Activated naive CD4-positive, alpha-beta T cell treated with anti-CD3 and anti-CD28 coated beads, Interleukin-2, amount 10 ng/mL, durations not matched to agents 7 days and 5 days (primary cell): Measurements from ENCODE around the gene SSBP3.

Experiments used
- CTCF ChIA-PET: fragments of 350-600 bp; sonication (Branson Sonifier 250); formaldehyde crosslinking; loops from one replicate; lab custom pipeline; 2021; ENCODE audit warnings: antibody characterized with exemption; lab: Charles Lee
- DNase-seq: peaks from one replicate; pipeline ENCODE4 v3.0.0-alpha.2; 2020
- H3K27ac Mint-ChIP-seq: one replicate; pipeline ENCODE4 v1.8.0; 2021; ENCODE audit warnings: mild to moderate bottlenecking, moderate library complexity, mixed read lengths
- H3K27me3 Mint-ChIP-seq: one replicate; pipeline ENCODE4 v1.8.0; 2021; ENCODE audit warnings: mild to moderate bottlenecking, mixed read lengths
- H3K36me3 Mint-ChIP-seq: one replicate; pipeline ENCODE4 v1.8.0; 2021; ENCODE audit warnings: mixed read lengths
- H3K4me1 Mint-ChIP-seq: one replicate; pipeline ENCODE4 v1.8.0; 2021; ENCODE audit warnings: mixed read lengths
- H3K4me3 Mint-ChIP-seq: one replicate; pipeline ENCODE4 v1.8.0; 2021; ENCODE audit warnings: mild to moderate bottlenecking, moderate library complexity, mixed read lengths
- H3K9me3 Mint-ChIP-seq: one replicate; pipeline ENCODE4 v1.8.0; 2021; ENCODE audit warnings: mixed read lengths

The SSBP3 gene

DNA sequence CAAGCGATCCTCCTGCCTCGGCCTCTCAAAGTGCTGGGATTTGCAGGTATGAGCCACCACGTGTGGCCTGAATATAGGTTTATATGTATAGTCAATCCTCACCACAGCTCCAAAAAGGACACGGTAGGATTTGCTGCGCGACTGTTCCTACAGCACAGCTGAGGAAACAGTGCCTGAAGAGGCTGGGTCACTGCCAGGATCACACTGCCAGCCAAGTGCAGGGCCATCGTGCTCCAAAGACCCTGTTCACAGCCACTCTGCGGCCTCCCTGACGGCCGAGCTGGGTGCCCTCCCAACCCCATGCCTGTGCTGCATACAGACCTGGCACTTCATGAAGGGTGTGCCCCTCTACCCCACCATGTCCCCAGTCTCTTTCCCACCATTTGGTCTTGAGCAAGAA, 134.9 kb downstream of the SSBP3 start:
- peaks cover 20% of the 10 kb centered on the region for H3K4me1 Mint-ChIP-seq
- H3K4me3 Mint-ChIP-seq, result no peak overlapping the region
- no peak overlapping the region for H3K27ac Mint-ChIP-seq
- peaks cover 3% of the 10 kb centered on the region for H3K36me3 Mint-ChIP-seq
- H3K9me3 Mint-ChIP-seq, result no peaks in the 10 kb centered on the region
- no peaks in the 10 kb centered on the region for H3K27me3 Mint-ChIP-seq
- no peak for DNase-seq
- CTCF ChIA-PET, result interaction anchor here (1.0 kb wide), 1 partner anchor 142 kb away, joined by 3 read pairs; no protein-coding TSS in a partner anchor

DNA sequence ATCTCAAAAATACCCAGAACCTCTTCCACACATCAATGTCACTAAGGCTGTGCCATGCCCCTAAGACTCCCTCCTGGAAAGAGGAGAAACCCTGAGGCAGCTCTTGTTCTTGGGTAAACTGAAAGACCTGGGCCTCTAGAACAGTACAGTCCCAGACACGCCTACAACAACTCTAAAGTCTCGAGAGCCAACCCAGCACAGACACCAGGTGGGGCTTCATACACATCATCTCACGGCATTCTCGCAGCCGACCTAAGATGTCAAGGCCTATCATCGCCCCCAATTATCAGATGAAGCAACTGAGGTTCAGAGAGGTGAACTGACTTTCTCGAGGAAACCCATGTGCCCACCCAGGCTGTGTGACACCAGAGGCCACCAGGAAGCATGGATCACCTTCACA, 135.7 kb downstream of the SSBP3 start:
- Mint-ChIP-seq H3K4me3 (no peak overlapping the region), H3K9me3 (no peaks in the 10 kb centered on the region), H3K27ac (peak overlapping the region; percentile 29), H3K36me3 (peaks cover 3% of the 10 kb centered on the region), H3K4me1 (peaks cover 14% of the 10 kb centered on the region), H3K27me3 (no peaks in the 10 kb centered on the region)
- no peak for DNase-seq
- CTCF ChIA-PET, result interaction anchor here (1.0 kb wide), 1 partner anchor 143 kb away, joined by 3 read pairs; no protein-coding TSS in a partner anchor

DNA sequence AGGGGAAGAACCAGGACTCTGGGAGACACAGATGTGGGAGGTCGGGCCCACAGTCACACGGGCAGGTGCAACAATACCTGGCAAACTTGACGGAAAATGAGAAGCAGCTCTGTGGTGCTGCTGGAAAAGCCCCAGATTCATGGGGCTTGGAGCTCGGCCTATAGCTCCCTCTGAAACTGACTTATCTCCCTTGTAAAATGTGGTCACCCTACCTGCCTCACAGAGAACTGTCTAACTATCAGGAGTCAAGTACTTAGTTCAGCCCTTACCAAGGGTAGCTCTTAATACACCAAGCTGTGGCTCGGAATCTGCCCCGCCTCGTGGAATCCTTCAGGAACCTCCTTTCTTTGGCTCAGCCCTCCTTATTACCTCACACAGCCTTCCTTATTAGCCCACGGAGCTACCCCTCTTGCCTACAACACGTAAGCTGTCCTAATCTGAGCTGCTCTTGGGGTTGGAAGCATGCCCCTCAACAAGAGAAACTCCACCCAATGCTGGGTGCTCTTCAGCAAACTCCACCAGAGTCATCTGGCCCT, 137.4 kb downstream of the SSBP3 start:
- no peaks in the 10 kb centered on the region for H3K27me3 Mint-ChIP-seq
- no peak overlapping the region for H3K4me3 Mint-ChIP-seq
- DNase-seq, result no peak
- peaks cover 18% of the 10 kb centered on the region for H3K4me1 Mint-ChIP-seq
- H3K27ac Mint-ChIP-seq, result no peak overlapping the region
- H3K36me3 Mint-ChIP-seq, result peaks cover 6% of the 10 kb centered on the region
- H3K9me3 Mint-ChIP-seq, result no peaks in the 10 kb centered on the region
- CTCF ChIA-PET, result interaction anchor here (1.3 kb wide), 1 partner anchor 221 kb away, joined by 4 read pairs; no protein-coding TSS in a partner anchor

DNA sequence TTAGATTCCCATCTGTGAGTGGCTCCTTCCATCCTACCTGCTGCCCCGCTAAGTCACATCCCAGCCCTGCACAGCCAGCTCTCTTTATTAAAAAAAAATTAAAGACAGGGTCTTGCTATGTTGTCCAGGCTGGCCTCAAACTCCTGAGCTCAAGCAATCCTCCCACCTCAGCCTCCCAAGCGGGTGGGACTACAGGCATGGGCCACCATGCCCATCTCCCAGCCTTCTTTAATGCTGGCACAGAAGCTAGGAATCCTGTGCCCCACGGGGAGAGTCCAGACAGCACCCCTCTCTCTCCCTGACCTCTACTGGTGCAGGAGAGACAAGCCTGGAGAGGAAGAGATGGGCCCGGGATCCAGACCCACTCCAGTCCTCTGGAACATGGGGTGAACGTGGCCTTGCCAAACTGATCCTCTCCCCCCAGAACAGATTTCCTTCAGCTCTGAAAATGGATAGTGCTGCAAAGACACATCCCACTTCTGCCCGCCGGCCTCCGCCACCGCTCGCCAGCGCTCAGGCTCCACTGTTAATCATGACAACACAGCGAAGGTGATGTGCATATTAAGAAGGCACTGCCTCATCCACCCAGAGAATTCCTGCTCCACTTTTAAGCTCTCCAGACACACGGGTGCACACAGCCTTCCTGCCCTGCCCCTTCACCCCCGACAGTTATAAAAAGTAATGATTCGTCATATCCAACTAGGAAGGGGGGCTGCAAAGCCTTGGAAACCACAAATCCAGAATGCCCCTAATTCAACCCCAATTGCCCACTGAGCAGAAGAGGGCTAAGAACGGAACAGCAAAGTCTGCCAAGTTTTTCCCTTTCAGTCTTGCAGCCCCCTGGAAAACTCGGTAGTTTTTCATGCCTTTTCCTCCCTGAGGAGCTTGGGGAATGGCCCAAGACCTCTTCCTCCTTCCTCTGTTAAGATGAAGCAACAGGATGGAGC, 138.1 kb downstream of the SSBP3 start:
- no peak for DNase-seq
- no peaks in the 10 kb centered on the region for H3K9me3 Mint-ChIP-seq
- H3K27ac Mint-ChIP-seq, result no peak overlapping the region
- peaks cover 10% of the 10 kb centered on the region for H3K36me3 Mint-ChIP-seq
- no peaks in the 10 kb centered on the region for H3K27me3 Mint-ChIP-seq
- no peak overlapping the region for H3K4me3 Mint-ChIP-seq
- CTCF ChIA-PET, result interaction anchor here (1.3 kb wide), 1 partner anchor 221 kb away, joined by 4 read pairs; no protein-coding TSS in a partner anchor
- peaks cover 23% of the 10 kb centered on the region for H3K4me1 Mint-ChIP-seq

DNA sequence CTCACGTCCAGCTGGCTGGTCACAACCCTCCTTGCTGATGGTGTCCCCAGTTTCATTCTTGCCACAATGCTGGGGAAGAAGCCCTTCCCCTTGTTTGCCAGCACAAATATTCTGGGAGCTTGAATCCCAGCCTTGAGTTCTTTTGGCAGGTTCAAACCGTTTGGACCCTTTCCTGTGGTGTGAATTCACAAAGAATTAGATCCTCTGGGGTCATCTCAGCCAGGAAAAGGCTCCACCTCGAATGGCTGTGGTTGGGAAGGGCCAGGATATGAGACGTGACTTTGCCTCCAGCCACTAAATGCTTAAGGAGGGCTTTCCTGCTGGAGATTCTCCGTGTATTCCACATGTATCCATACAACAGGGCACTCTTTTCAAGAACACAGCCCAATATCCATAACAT, 139.3 kb downstream of the SSBP3 start:
- no peak overlapping the region for H3K4me3 Mint-ChIP-seq
- CTCF ChIA-PET, result no interaction called here
- peaks cover 26% of the 10 kb centered on the region for H3K4me1 Mint-ChIP-seq
- no peaks in the 10 kb centered on the region for H3K9me3 Mint-ChIP-seq
- H3K36me3 Mint-ChIP-seq, result peaks cover 10% of the 10 kb centered on the region
- no peaks in the 10 kb centered on the region for H3K27me3 Mint-ChIP-seq
- DNase-seq, result no peak
- H3K27ac Mint-ChIP-seq, result no peak overlapping the region

DNA sequence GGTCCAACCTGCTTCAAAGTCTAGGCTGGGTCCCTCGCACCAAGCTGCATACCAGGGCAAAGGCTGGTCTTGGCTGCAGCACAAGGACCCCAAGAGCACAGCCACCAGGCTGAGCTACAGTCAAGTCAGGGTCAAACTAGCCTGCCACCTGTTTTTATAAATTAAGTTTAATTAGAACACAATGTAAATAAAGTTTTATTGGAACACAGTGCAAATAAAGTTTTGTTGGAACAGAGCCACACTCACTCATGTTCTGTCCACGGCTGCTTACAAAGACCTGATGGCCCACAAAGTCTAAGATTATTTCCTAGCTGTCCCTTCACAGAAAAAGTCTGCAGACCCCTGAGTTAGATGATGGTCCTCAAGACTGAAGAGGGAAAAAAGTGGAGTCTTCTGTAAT, 140.0 kb downstream of the SSBP3 start:
- no peak overlapping the region for H3K4me3 Mint-ChIP-seq
- CTCF ChIA-PET, result no interaction called here
- H3K27ac Mint-ChIP-seq, result no peak overlapping the region
- H3K27me3 Mint-ChIP-seq, result no peaks in the 10 kb centered on the region
- peaks cover 30% of the 10 kb centered on the region for H3K4me1 Mint-ChIP-seq
- no peak for DNase-seq
- H3K36me3 Mint-ChIP-seq, result peaks cover 13% of the 10 kb centered on the region
- no peaks in the 10 kb centered on the region for H3K9me3 Mint-ChIP-seq

DNA sequence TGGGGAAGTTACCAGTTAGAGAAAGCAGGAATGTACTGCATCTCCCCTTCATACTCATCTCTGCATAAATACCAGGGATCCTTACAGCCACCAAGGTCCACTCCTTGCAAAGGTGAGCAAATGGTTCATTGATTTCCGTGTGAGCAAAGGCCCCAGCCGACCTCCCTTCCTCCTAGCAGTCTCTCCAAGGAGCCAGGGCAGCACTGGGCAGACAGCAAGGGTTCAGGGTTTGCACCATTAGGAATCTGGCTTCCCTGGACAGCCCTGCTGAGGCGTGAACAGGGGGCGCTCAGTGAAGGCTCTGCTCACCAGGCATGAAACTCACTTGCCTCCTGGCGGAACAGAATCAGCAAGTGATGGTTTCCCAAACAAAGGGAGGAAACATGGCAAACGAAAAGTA, 140.5 kb downstream of the SSBP3 start:
- no peak for DNase-seq
- H3K36me3 Mint-ChIP-seq, result peaks cover 14% of the 10 kb centered on the region
- H3K4me3 Mint-ChIP-seq, result no peak overlapping the region
- peaks cover 30% of the 10 kb centered on the region for H3K4me1 Mint-ChIP-seq
- CTCF ChIA-PET, result no interaction called here
- peak overlapping the region; percentile 33 for H3K27ac Mint-ChIP-seq
- no peaks in the 10 kb centered on the region for H3K9me3 Mint-ChIP-seq
- H3K27me3 Mint-ChIP-seq, result no peaks in the 10 kb centered on the region

DNA sequence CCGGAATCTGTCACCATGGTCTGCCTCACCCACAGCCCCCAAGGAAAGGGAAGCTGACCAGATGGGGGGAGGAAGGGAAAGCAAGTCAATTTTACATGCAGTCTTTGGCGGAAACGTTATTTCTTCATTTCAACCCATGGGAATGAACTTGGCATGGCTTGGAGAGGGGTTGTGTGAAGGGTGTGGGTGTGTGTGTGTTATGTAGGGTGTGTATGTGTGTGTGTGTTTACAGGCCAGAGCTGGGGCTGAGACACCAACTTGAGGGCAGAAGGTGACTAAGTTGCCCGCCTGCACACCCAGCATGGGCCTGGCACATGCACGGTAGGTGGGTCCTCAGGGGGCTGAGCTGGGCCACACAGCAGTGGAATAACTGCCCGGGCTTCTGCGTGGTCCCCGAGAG, 141.1 kb downstream of the SSBP3 start:
- Mint-ChIP-seq H3K27ac (peak overlapping the region; percentile 33), H3K4me3 (no peak overlapping the region), H3K4me1 (peaks cover 26% of the 10 kb centered on the region), H3K27me3 (no peaks in the 10 kb centered on the region), H3K9me3 (no peaks in the 10 kb centered on the region), H3K36me3 (peaks cover 14% of the 10 kb centered on the region)
- no peak for DNase-seq
- CTCF ChIA-PET, result no interaction called here

DNA sequence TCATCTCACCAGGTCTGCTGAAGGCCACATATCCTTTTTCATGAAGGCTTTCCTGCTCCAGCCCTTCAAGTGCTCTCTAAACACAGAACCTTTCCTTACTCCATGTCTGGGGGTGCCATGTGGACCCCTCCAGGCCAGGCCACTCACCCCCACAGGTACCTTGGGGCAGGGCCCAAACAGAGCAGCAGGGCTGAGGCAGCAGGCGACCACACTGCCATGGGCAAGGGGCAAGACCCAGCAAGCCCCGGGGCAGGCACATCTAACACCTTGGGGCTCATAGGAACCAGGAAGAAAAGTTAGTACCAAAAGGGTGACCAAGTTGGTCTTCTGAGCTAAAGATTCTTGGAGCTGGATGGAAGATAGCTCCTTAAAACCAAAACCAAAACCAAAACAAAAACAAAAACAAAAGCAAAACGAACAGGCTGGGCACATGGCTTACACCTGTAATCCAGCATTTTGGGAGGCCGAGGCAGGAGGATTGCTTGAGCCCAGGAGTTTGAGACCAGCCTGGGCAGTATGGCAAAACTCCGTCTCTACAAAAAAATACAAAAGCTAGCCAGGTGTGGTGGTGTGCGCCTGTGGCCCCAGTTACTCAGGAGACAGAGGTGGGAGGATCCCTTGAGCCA, 142.5 kb downstream of the SSBP3 start:
- peaks cover 26% of the 10 kb centered on the region for H3K4me1 Mint-ChIP-seq

DNA sequence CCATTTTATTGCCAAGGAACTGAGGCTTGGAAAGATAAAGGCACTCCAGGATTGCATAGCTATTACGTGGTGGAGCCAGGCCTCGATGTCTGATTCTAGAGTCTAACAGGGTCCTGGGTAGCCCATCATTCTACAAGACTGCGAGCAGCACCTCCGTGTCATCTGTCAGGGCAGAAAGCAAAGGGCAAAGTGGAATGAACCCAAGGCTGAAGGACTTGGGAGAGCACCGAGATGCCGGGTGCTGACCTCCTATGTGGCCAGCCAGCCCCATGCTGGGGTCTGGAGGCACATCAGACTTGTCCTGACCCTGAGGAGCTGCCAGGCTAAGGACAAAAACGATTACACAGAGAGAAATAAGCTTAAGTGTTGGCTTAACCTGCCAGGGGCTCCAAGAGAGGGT, 143.9 kb downstream of the SSBP3 start:
- Mint-ChIP-seq H3K9me3 (no peaks in the 10 kb centered on the region), H3K27me3 (no peaks in the 10 kb centered on the region), H3K36me3 (peaks cover 18% of the 10 kb centered on the region), H3K27ac (no peak overlapping the region), H3K4me1 (peaks cover 27% of the 10 kb centered on the region), H3K4me3 (no peak overlapping the region)
- CTCF ChIA-PET, result interaction anchor here (0.7 kb wide), 1 partner anchor 12 kb away, joined by 3 read pairs; no protein-coding TSS in a partner anchor
- DNase-seq, result no peak

More for the DNA sequence above, 142.5 kb downstream of the SSBP3 start:
- CTCF ChIA-PET, result no interaction called here
- no peak for DNase-seq
- H3K36me3 Mint-ChIP-seq, result peaks cover 14% of the 10 kb centered on the region
- H3K27ac Mint-ChIP-seq, result peak overlapping the region; percentile 86
- H3K4me3 Mint-ChIP-seq, result peak overlapping the region; percentile 5
- H3K27me3 Mint-ChIP-seq, result no peaks in the 10 kb centered on the region
- no peaks in the 10 kb centered on the region for H3K9me3 Mint-ChIP-seq

DNA sequence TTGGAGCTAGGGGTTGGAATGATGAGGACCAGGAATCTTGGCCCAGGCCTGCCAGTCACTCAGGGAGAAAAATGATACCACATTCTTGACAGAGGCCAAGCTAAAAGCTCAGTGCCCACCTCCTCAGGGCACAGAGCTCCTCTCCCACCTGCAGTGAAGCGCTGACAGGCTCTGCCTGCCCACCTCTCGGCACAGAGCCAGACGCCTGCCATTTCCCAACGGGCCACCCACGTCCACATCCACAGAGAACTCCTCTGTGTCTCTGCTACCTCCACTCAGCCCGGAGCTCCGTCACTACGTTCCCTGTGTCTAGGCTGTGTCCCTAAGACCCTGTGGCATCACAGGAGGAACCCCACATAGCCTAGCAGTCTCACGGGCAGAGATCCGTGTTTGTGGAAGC, 145.4 kb downstream of the SSBP3 start:
- Mint-ChIP-seq H3K27ac (no peak overlapping the region), H3K27me3 (no peaks in the 10 kb centered on the region), H3K9me3 (no peaks in the 10 kb centered on the region), H3K4me1 (peaks cover 28% of the 10 kb centered on the region), H3K4me3 (no peak overlapping the region), H3K36me3 (peaks cover 23% of the 10 kb centered on the region)
- no peak for DNase-seq
- CTCF ChIA-PET, result interaction anchor here (1.1 kb wide), 1 partner anchor 25 kb away, joined by 4 read pairs; no protein-coding TSS in a partner anchor

DNA sequence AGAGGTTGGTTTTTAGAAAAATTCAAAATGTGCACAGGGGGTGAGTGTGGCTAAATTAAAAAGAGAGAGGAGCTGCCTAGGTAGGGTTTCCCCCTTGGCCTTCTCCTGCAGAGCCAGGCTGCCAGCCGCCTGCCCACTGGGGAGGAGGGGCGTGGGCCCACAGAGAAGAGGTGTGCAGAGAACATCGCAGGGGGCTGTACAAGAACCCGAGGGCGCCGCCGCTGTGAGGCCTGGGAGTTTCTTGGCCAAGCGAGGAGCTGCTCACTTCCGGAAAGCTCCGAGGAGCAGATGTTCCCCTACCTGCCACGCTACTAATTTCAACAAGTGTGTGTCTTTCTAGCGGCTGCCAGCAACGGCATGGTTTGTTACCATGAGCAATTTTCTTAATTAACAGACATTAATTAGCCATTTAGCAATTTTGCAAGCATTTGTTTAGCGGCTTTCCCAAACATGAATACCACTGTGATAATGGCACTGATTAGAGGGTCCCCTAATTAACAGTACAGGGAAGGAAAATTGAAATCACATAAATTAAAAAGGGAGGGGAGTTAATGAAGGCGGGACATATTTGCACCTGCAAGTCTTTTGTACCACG, 146.6 kb downstream of the SSBP3 start:
- CTCF ChIA-PET, result no interaction called here
- peak overlapping the region; percentile 52 for H3K27ac Mint-ChIP-seq
- no peak for DNase-seq
- peaks cover 23% of the 10 kb centered on the region for H3K36me3 Mint-ChIP-seq
- H3K9me3 Mint-ChIP-seq, result no peaks in the 10 kb centered on the region
- peaks cover 22% of the 10 kb centered on the region for H3K4me1 Mint-ChIP-seq
- no peak overlapping the region for H3K4me3 Mint-ChIP-seq
- no peaks in the 10 kb centered on the region for H3K27me3 Mint-ChIP-seq

DNA sequence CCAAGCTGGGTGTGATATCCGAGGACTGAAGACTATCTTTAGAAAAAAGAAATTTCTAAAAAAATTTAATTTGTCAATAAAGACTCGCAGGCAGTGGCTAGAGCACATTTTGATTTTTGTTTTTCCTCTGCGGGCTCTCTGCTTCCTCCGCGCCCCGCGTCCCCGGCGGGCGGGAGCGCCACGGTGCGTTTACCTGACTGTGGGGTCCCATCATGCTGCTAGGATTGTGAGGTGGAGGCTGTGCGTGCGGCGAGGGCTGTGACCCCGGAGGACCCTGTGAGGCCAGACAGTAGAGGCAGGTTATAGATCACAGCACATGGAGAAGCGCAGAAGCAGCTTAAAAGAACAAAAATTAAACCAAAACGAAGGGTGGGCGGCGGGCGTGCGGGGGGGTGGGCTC, 148.3 kb downstream of the SSBP3 start:
- no peak overlapping the region for H3K4me3 Mint-ChIP-seq
- no peaks in the 10 kb centered on the region for H3K9me3 Mint-ChIP-seq
- H3K4me1 Mint-ChIP-seq, result peaks cover 9% of the 10 kb centered on the region
- peaks cover 13% of the 10 kb centered on the region for H3K36me3 Mint-ChIP-seq
- no peaks in the 10 kb centered on the region for H3K27me3 Mint-ChIP-seq
- no peak overlapping the region for H3K27ac Mint-ChIP-seq
- no peak for DNase-seq
- CTCF ChIA-PET, result no interaction called here

DNA sequence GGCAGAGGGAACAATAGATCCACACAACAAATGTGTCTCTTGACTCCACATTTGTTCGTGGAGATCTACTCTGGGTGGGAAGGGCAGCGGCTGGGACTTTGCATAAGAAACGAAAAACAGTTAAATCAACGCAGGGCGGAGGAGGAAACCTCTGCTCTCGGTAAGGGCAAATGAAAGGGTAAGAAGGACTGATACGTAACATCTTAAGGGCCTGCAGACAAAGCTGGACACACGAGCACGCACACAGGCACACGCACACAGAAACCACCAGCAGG, 148.9 kb downstream of the SSBP3 start:
- no peak for DNase-seq
- Mint-ChIP-seq H3K27ac (no peak overlapping the region), H3K36me3 (peaks cover 13% of the 10 kb centered on the region), H3K4me3 (no peak overlapping the region), H3K4me1 (peaks cover 8% of the 10 kb centered on the region), H3K27me3 (no peaks in the 10 kb centered on the region), H3K9me3 (no peaks in the 10 kb centered on the region)
- CTCF ChIA-PET, result no interaction called here
